ENCODE data around the gene HOXD1.

Gene HOXD1

GRCh38 chr2:176237456-176237855 is 49.0 kb downstream of the HOXD1 start:
- Histone ChIP-seq H3K27ac (no peak overlapping the region), H3K4me3 (no peak overlapping the region)
- no peak for TF ChIP-seq CTCF (IDR thresholded peaks at IDR 0.05)
- no peak for DNase-seq (ENCODE audit: low spot score)

- no peak overlapping the region for H3K27ac ChIP-seq
- no peak for TF ChIP-seq CTCF (IDR thresholded peaks at IDR 0.05)
- no peak overlapping the region for H3K4me3 ChIP-seq
- DNase-seq (ENCODE audit: low spot score): no peak
These were observed 50.6 kb downstream of the HOXD1 start for GRCh38 chr2:176239031-176239430.

GRCh38 chr2:176240301-176240700 is 51.8 kb downstream of the HOXD1 start:
- no peak for TF ChIP-seq CTCF (IDR thresholded peaks at IDR 0.05)

More at GRCh38 chr2:176240301-176240700, 51.8 kb downstream of the HOXD1 start:
- Histone ChIP-seq H3K27ac (no peak overlapping the region), H3K4me3 (no peak overlapping the region)
- no peak for DNase-seq (ENCODE audit: low spot score)

Measured in coronary artery (tissue), 2 donors.